IPS-15b (cell line): ENCODE data around the gene DTNB.
"Not testable (repeated sequence)": the region's sequence is repeated elsewhere in the genome, so short reads cannot be mapped to it uniquely, and the experiment has no call there.

Experiments used
- H3K27me3 ChIP-seq: one replicate; pipeline ENCODE4 v1.6.1; 2013; ENCODE audit warnings: low read length; ENCODE audit not compliant: control insufficient read depth, insufficient read depth
- H3K36me3 ChIP-seq: one replicate; pipeline ENCODE4 v1.6.1; 2013; ENCODE audit warnings: low read length; ENCODE audit not compliant: control insufficient read depth, insufficient read depth
- H3K4me1 ChIP-seq: one replicate; pipeline ENCODE4 v1.6.1; 2013; ENCODE audit warnings: mild to moderate bottlenecking, low read length; ENCODE audit not compliant: control insufficient read depth, insufficient read depth
- H3K4me3 ChIP-seq: one replicate; pipeline ENCODE4 v1.5.1; 2013; ENCODE audit warnings: low read depth, low read length
- H3K9ac ChIP-seq: one replicate; pipeline ENCODE4 v1.6.1; 2013; ENCODE audit warnings: low read depth, mild to moderate bottlenecking, low read length
- H3K9me3 ChIP-seq: one replicate; pipeline ENCODE4 v1.6.1; 2013; ENCODE audit warnings: mild to moderate bottlenecking, low read length; ENCODE audit not compliant: control insufficient read depth, insufficient read depth

The DTNB gene

GRCh38 chr2:25534937-25535336 lies 138.4 kb downstream of the DTNB start:
- not testable (repeated sequence) for H3K4me1 ChIP-seq, H3K9me3 ChIP-seq, H3K36me3 ChIP-seq, H3K9ac ChIP-seq, H3K4me3 ChIP-seq, H3K27me3 ChIP-seq

DNA sequence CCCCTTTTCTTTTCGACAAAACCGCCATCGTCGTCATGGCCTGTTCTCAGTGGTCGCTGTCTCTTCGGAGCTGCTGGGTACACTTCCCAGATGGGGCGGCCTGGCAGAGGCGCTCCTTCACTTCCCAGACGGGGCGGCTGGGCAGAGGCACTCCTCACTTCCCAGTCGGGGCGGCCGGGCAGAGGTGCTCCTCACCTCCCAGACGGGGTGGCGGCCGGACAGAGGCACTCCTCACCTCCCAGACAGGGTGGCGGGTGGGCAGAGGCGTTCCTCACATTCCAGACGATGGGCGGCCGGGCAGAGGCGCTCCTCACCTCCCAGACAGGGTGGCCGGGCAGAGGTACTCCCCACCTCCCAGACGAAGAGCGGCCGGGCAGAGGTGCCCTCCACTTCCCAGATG lies 138.9 kb downstream of the DTNB start:
- H3K36me3 ChIP-seq, result peaks cover 8% of the 10 kb centered on the region
- H3K9me3 ChIP-seq, result no peaks in the 10 kb centered on the region
- no peak overlapping the region for H3K9ac ChIP-seq
- no peaks in the 10 kb centered on the region for H3K27me3 ChIP-seq
- no peaks in the 10 kb centered on the region for H3K4me1 ChIP-seq
- no peak overlapping the region for H3K4me3 ChIP-seq

- not testable (repeated sequence) for H3K9me3 ChIP-seq, H3K9ac ChIP-seq, H3K4me3 ChIP-seq, H3K36me3 ChIP-seq, H3K27me3 ChIP-seq, H3K4me1 ChIP-seq
These were observed 139.6 kb downstream of the DTNB start for GRCh38 chr2:25533771-25534170.

DNA sequence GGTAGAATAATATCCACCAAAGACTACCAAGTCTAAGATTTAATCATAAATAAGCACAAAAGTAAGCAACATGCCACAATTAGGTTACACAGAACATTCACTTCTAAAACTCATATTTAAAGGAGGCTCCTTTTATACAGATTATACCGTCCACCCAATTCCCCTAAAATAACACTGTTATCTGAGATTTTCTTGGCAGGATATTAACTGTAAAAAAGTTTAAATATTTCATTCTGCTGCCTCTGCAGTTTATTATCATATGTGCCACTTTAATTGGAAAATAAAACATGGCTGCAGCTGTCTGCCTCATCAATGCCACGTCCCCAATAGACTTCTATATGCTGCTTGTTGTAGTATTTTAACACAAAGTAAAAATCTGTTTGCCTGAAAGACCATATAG lies 140.9 kb downstream of the DTNB start:
- Histone ChIP-seq H3K9ac (no peak overlapping the region), H3K9me3 (no peaks in the 10 kb centered on the region), H3K4me1 (no peaks in the 10 kb centered on the region), H3K4me3 (no peak overlapping the region), H3K36me3 (peaks cover 8% of the 10 kb centered on the region), H3K27me3 (no peaks in the 10 kb centered on the region)

- H3K4me3 ChIP-seq, result no peak overlapping the region
- no peaks in the 10 kb centered on the region for H3K9me3 ChIP-seq
- no peaks in the 10 kb centered on the region for H3K4me1 ChIP-seq
- H3K36me3 ChIP-seq, result no peaks in the 10 kb centered on the region
- H3K27me3 ChIP-seq, result no peaks in the 10 kb centered on the region
- H3K9ac ChIP-seq, result no peak overlapping the region
These were observed 144.3 kb downstream of the DTNB start for GRCh38 chr2:25529034-25529433.

GRCh38 chr2:25528173-25528572 lies 145.2 kb downstream of the DTNB start:
- H3K4me3 ChIP-seq, result no peak overlapping the region
- no peak overlapping the region for H3K9ac ChIP-seq
- no peaks in the 10 kb centered on the region for H3K36me3 ChIP-seq
- no peaks in the 10 kb centered on the region for H3K27me3 ChIP-seq
- H3K9me3 ChIP-seq, result no peaks in the 10 kb centered on the region
- H3K4me1 ChIP-seq, result no peaks in the 10 kb centered on the region

- no peaks in the 10 kb centered on the region for H3K9me3 ChIP-seq
- peaks cover 3% of the 10 kb centered on the region for H3K4me1 ChIP-seq
- no peaks in the 10 kb centered on the region for H3K27me3 ChIP-seq
- H3K4me3 ChIP-seq, result no peak overlapping the region
- H3K9ac ChIP-seq, result no peak overlapping the region
- H3K36me3 ChIP-seq, result no peaks in the 10 kb centered on the region
These were observed 148.9 kb downstream of the DTNB start for GRCh38 chr2:25524507-25524906.

DNA sequence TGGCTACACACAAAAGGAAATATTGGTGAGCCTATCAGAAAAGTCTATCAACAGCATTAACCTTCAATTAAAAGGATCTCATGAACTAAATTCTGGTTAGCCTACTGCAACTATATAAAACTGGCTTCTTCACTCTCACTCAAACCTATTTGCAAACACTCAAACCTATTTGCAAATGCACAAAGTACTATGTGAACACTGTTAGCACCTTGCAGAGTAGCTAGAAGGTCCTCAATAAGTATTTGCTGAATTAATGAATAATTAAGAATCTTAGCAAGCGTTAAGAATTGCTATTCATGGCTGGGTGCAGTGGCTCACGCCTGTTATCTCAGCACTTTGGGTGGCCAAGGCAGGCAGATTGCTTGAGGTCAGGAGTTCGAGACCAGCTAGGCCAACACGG lies 150.3 kb downstream of the DTNB start:
- Histone ChIP-seq H3K9ac (no peak overlapping the region), H3K4me1 (peaks cover 3% of the 10 kb centered on the region), H3K4me3 (no peak overlapping the region), H3K27me3 (no peaks in the 10 kb centered on the region), H3K9me3 (no peaks in the 10 kb centered on the region), H3K36me3 (no peaks in the 10 kb centered on the region)

GRCh38 chr2:25521665-25522387 lies 151.6 kb downstream of the DTNB start:
- no peak overlapping the region for H3K9ac ChIP-seq
- H3K36me3 ChIP-seq, result no peaks in the 10 kb centered on the region
- H3K9me3 ChIP-seq, result no peaks in the 10 kb centered on the region
- peaks cover 3% of the 10 kb centered on the region for H3K4me1 ChIP-seq
- H3K27me3 ChIP-seq, result no peaks in the 10 kb centered on the region
- no peak overlapping the region for H3K4me3 ChIP-seq

DNA sequence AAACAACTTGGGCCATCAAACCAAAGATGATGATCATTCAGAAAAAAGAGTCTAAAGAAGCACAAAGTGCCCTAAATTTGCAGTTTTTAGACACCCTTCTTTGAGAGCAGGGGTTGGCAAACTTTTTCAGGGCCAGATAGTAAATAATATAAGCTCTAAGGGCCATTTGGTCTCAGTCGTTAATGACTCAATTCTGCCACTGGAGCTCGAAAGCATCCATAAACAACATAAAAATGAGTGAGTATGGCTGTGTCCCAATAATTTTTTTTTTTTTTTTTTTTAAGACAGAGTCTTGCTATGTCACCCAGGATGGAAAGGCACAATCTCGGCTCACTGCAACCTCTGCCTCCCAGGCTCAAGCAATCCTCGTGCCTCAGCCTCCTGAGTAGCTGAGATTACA lies 152.3 kb downstream of the DTNB start:
- peaks cover 3% of the 10 kb centered on the region for H3K4me1 ChIP-seq
- no peak overlapping the region for H3K4me3 ChIP-seq
- no peaks in the 10 kb centered on the region for H3K27me3 ChIP-seq
- no peak overlapping the region for H3K9ac ChIP-seq
- no peaks in the 10 kb centered on the region for H3K36me3 ChIP-seq
- no peaks in the 10 kb centered on the region for H3K9me3 ChIP-seq

GRCh38 chr2:25517701-25518100 lies 155.7 kb downstream of the DTNB start:
- Histone ChIP-seq H3K9ac (no peak overlapping the region), H3K4me1 (peaks cover 3% of the 10 kb centered on the region), H3K27me3 (no peaks in the 10 kb centered on the region), H3K36me3 (no peaks in the 10 kb centered on the region), H3K9me3 (no peaks in the 10 kb centered on the region), H3K4me3 (no peak overlapping the region)

GRCh38 chr2:25514043-25514637 lies 159.2 kb downstream of the DTNB start:
- H3K4me1 ChIP-seq, result no peaks in the 10 kb centered on the region
- no peak overlapping the region for H3K9ac ChIP-seq
- H3K36me3 ChIP-seq, result no peaks in the 10 kb centered on the region
- no peaks in the 10 kb centered on the region for H3K27me3 ChIP-seq
- H3K9me3 ChIP-seq, result no peaks in the 10 kb centered on the region
- H3K4me3 ChIP-seq, result no peak overlapping the region
